Peyer's patch (tissue), 4 donors: ENCODE results near the gene SPINK4. TPM values are rescaled to one million over a fixed set of nuclear protein-coding genes. Genes with fewer than 3 reads are reported as not detected.

Experiments used
- DNase-seq, 3 donors: peaks; one replicate each; pipeline ENCODE4 v3.0.0-alpha.2; 2017 to 2019
- H3K27ac ChIP-seq, 4 donors: fragments of 200-600 bp; sonication (generic); one replicate each; pipeline ENCODE4 v1.5.1; 2016 to 2019
- H3K27me3 ChIP-seq, 2 donors: fragments of 200-600 bp; sonication (generic); one replicate each; pipeline ENCODE4 v1.5.1; 2019
- H3K36me3 ChIP-seq, 3 donors: fragments of 200-600 bp; sonication (generic); one replicate each; pipeline ENCODE4 v1.5.1; 2016 to 2019
- H3K4me1 ChIP-seq, 4 donors: fragments of 200-600 bp; sonication (generic); one replicate each; pipeline ENCODE4 v1.5.1; 2016 to 2019
- H3K4me3 ChIP-seq, 4 donors: fragments of 200-600 bp; sonication (generic); 1 replicate in 3 of 4; 2 replicates in 1 of 4; pipeline ENCODE4 v1.5.1; 2016 to 2019; ENCODE audit warnings: mild to moderate bottlenecking in 1 of 4
- H3K9me3 ChIP-seq, 4 donors: fragments of 200-600 bp; sonication (generic); one replicate each; pipeline ENCODE4 v1.5.1; 2016 to 2019; ENCODE audit warnings: mild to moderate bottlenecking in 1 of 4
- CTCF ChIP-seq, 6 experiments: fragments of 450-650 bp in 4 of 6; fragments of 200-600 bp in 2 of 6; sonication (generic) in 1 of 6; IDR thresholded peaks; one replicate each; pipeline ENCODE4 v1.5.1; 2017 to 2019; ENCODE audit warnings: antibody characterized with exemption in 6 of 6, mild to moderate bottlenecking in 3 of 6, moderate library complexity in 1 of 6
- POLR2A ChIP-seq, 2 donors: fragments of 450-650 bp; IDR thresholded peaks; one replicate each; pipeline ENCODE4 v1.5.1; 2017; ENCODE audit warnings: antibody characterized with exemption in 2 of 2, mild to moderate bottlenecking in 2 of 2, moderate library complexity in 2 of 2
- total RNA-seq, 4 donors: library from RNA; depleted of rRNA; stranded (reverse); fragments of >200 nt; gene quantifications; one replicate each; pipeline ENCODE4 v1.1.0, GENCODE V29; 2016

The SPINK4 gene
- total RNA-seq, 4 donors from 2014 or later, result 106 to 639 (median 276) TPM

- peak in 2 of 3 donors; percentile 71 to 90 for DNase-seq
- TF ChIP-seq CTCF (IDR thresholded peaks at IDR 0.05) (peak; percentile 79 to 98 (median 95)), POLR2A (IDR thresholded peaks at IDR 0.05) (no peak)
- Histone ChIP-seq H3K36me3 (no peaks in the 10 kb centered on the region), H3K4me3 (no peak overlapping the region), H3K9me3 (no peaks in the 10 kb centered on the region), H3K27me3 (no peaks in the 10 kb centered on the region), H3K27ac (no peak overlapping the region), H3K4me1 (peaks cover 0 to 4% (median 0%) of the 10 kb centered on the region in 4 donors)
Measured at GRCh38 chr9:33225319-33226147, 14.4 kb upstream of the SPINK4 start.

- Histone ChIP-seq H3K27ac (peak overlapping the region in 1 of 4 donors; percentile 67), H3K9me3 (no peaks in the 10 kb centered on the region), H3K36me3 (no peaks in the 10 kb centered on the region), H3K27me3 (no peaks in the 10 kb centered on the region), H3K4me3 (no peak overlapping the region), H3K4me1 (peaks cover 0 to 4% (median 0%) of the 10 kb centered on the region in 4 donors)
- DNase-seq, result peak in 2 of 3 donors; percentile 42 to 66
- no peak for TF ChIP-seq POLR2A (IDR thresholded peaks at IDR 0.05)
Measured at GRCh38 chr9:33227008-33227398, 13.0 kb upstream of the SPINK4 start.

GRCh38 chr9:33227741-33228140 lies 12.2 kb upstream of the SPINK4 start:
- peak in 1 of 3 donors; percentile 28 for DNase-seq
- Histone ChIP-seq H3K4me3 (no peak overlapping the region), H3K27me3 (no peaks in the 10 kb centered on the region), H3K4me1 (peaks cover 0 to 4% (median 0%) of the 10 kb centered on the region in 4 donors), H3K36me3 (no peaks in the 10 kb centered on the region), H3K27ac (no peak overlapping the region), H3K9me3 (no peaks in the 10 kb centered on the region)
- TF ChIP-seq POLR2A (IDR thresholded peaks at IDR 0.05) (no peak), CTCF (IDR thresholded peaks at IDR 0.05) (no peak)

GRCh38 chr9:33228606-33229005 lies 11.4 kb upstream of the SPINK4 start:
- Histone ChIP-seq H3K27ac (peak overlapping the region in 1 of 4 donors; percentile 50), H3K27me3 (no peaks in the 10 kb centered on the region), H3K4me3 (no peak overlapping the region), H3K36me3 (no peaks in the 10 kb centered on the region), H3K4me1 (peaks cover 0 to 4% (median under 1%) of the 10 kb centered on the region in 4 donors), H3K9me3 (no peaks in the 10 kb centered on the region)
- TF ChIP-seq POLR2A (IDR thresholded peaks at IDR 0.05) (no peak), CTCF (IDR thresholded peaks at IDR 0.05) (no peak)
- DNase-seq, result peak in 1 of 3 donors; percentile 39

- TF ChIP-seq POLR2A (IDR thresholded peaks at IDR 0.05), result peak in 1 of 2 donors; percentile 21
- TF ChIP-seq CTCF (IDR thresholded peaks at IDR 0.05), result peak in 4 of 6 experiments; percentile 22 to 93 (median 81)
- Histone ChIP-seq H3K36me3 (no peaks in the 10 kb centered on the region), H3K4me1 (peaks cover 0 to 8% (median 3%) of the 10 kb centered on the region in 4 donors), H3K9me3 (no peaks in the 10 kb centered on the region), H3K4me3 (no peak overlapping the region), H3K27ac (peak overlapping the region in 3 of 4 donors; percentile 20 to 69 (median 42)), H3K27me3 (no peaks in the 10 kb centered on the region)
- peak in 2 of 3 donors; percentile 89 to 93 for DNase-seq
Measured at GRCh38 chr9:33229359-33230114, 10.4 kb upstream of the SPINK4 start.
